BJ (cell line): ENCODE results near the gene HCRTR1. TPM values are rescaled to one million over a fixed set of nuclear protein-coding genes. Genes with fewer than 3 reads are reported as not detected.
A peak's percentile ranks its signal among the peaks of the same experiment; 100 is the strongest.

ENCODE experiments used
- CTCF ChIA-PET: fragments of 350-600 bp; formaldehyde crosslinking; extraction: SDS; loops from one replicate; lab custom pipeline; 2021; ENCODE audit warnings: antibody characterized with exemption, inconsistent platforms; lab: Yijun Ruan, JAX
- POLR2A ChIA-PET: fragments of 300-600 bp; sonication (Branson Sonifier 250); formaldehyde crosslinking; extraction: SDS; loops from one replicate; lab custom pipeline; 2021; ENCODE audit warnings: antibody characterized with exemption; lab: Charles Lee
- DNase-seq: peaks from one replicate; pipeline ENCODE4 v3.0.0-alpha.2; 2011; ENCODE audit warnings: low read depth
- H3K27me3 ChIP-seq: 2 replicates; pipeline ENCODE4 v1.6.0; 2011; ENCODE audit warnings: low read length; ENCODE audit not compliant: control insufficient read depth, insufficient read depth
- H3K36me3 ChIP-seq: 2 replicates; pipeline ENCODE4 v1.5.1; 2011; ENCODE audit warnings: low read length; ENCODE audit not compliant: control insufficient read depth, insufficient read depth
- H3K4me3 ChIP-seq: 2 replicates; pipeline ENCODE4 v1.5.1; 2011; ENCODE audit warnings: low read depth, mild to moderate bottlenecking, control low read depth, low read length
- CTCF ChIP-seq: IDR thresholded peaks from 2 replicates; pipeline ENCODE4 v1.5.1; 2011; ENCODE audit warnings: low read depth, mild to moderate bottlenecking, control low read depth, inconsistent platforms, low read length, moderate library complexity; ENCODE audit not compliant: insufficient read depth
- polyA plus RNA-seq: library from polyadenylated mRNA; depleted of rRNA; stranded (reverse); fragments of >200 nt; gene quantifications from 2 replicates; pipeline ENCODE4 v1.2.3, GENCODE V29; 2011

HCRTR1 gene
- polyA plus RNA-seq, 1 experiment: not detected

GRCh38 chr1:31668303-31668883, 50.9 kb downstream of the HCRTR1 start:
- POLR2A ChIA-PET: no interaction called here
- CTCF ChIA-PET: interaction anchor here (1.2 to 5.4 kb wide), 5 partner anchors 11 to 120 kb away, joined by 3 to 46 read pairs (median 3); no protein-coding TSS in a partner anchor

GRCh38 chr1:31669433-31669785, 51.9 kb downstream of the HCRTR1 start:
- no peak overlapping the region for H3K4me3 ChIP-seq
- TF ChIP-seq CTCF: no peak
- POLR2A ChIA-PET: no interaction called here
- H3K36me3 ChIP-seq: peaks cover 40% of the 10 kb centered on the region
- CTCF ChIA-PET: interaction anchor here (1.2 to 2.8 kb wide), 6 partner anchors 34 to 120 kb away, joined by 3 to 12 read pairs (median 4); partner anchors contain the start of gene COL16A1
- DNase-seq: no peak
- no peaks in the 10 kb centered on the region for H3K27me3 ChIP-seq

More at GRCh38 chr1:31668303-31668883, 50.9 kb downstream of the HCRTR1 start:
- Histone ChIP-seq H3K27me3 (no peaks in the 10 kb centered on the region), H3K4me3 (no peak overlapping the region), H3K36me3 (peaks cover 41% of the 10 kb centered on the region)
- no peak for DNase-seq
- no peak for TF ChIP-seq CTCF

GRCh38 chr1:31669786-31670592, 52.5 kb downstream of the HCRTR1 start:
- no peak overlapping the region for H3K4me3 ChIP-seq
- H3K36me3 ChIP-seq: peaks cover 35% of the 10 kb centered on the region
- peak; percentile 19; the same call in 1 of the 2 replicates for TF ChIP-seq CTCF
- no peak for DNase-seq
- ChIA-PET POLR2A (no interaction called here), CTCF (interaction anchor here (1.0 to 2.8 kb wide), 6 partner anchors 34 to 119 kb away, joined by 3 to 12 read pairs (median 4); partner anchors contain the start of gene COL16A1)
- H3K27me3 ChIP-seq: no peaks in the 10 kb centered on the region

- peaks cover 32% of the 10 kb centered on the region for H3K36me3 ChIP-seq
- POLR2A ChIA-PET: no interaction called here
- CTCF ChIA-PET: interaction anchor here (1.0 to 2.8 kb wide), 5 partner anchors 33 to 119 kb away, joined by 3 to 12 read pairs (median 4); partner anchors contain the start of gene COL16A1
Measured at GRCh38 chr1:31670593-31670964, 53.1 kb downstream of the HCRTR1 start.

More at GRCh38 chr1:31670593-31670964, 53.1 kb downstream of the HCRTR1 start:
- no peaks in the 10 kb centered on the region for H3K27me3 ChIP-seq
- no peak overlapping the region for H3K4me3 ChIP-seq
- TF ChIP-seq CTCF: no peak
- no peak for DNase-seq
